Mesendoderm (in vitro differentiated cells): ENCODE measurements around the gene GLIS1.

ENCODE experiments used
- DNase-seq: peaks from one replicate; pipeline ENCODE4 v3.0.0; 2013
- H2AK5ac ChIP-seq: 2 replicates; pipeline ENCODE4 v1.6.1; 2013; ENCODE audit warnings: low read length, inconsistent platforms
- H2BK120ac ChIP-seq: 2 replicates; pipeline ENCODE4 v1.6.1; 2013; ENCODE audit warnings: low read depth, mild to moderate bottlenecking, low read length, moderate library complexity, mixed read lengths
- H2BK15ac ChIP-seq: replicated peaks from 2 replicates; pipeline ENCODE4 v1.6.1; 2013; ENCODE audit warnings: low read depth, mild to moderate bottlenecking, moderate library complexity
- H2BK5ac ChIP-seq: 2 replicates; pipeline ENCODE4 v1.6.1; 2013; ENCODE audit warnings: low read length, inconsistent platforms
- H3K18ac ChIP-seq: 2 replicates; pipeline ENCODE4 v1.6.1; 2013; ENCODE audit warnings: mild to moderate bottlenecking, low read length, mixed read lengths
- H3K23ac ChIP-seq: one replicate; pipeline ENCODE4 v1.6.1; 2013; ENCODE audit warnings: low read length
- H3K27ac ChIP-seq: 2 replicates; pipeline ENCODE4 v1.5.1; 2013; ENCODE audit warnings: low read depth, mild to moderate bottlenecking, inconsistent platforms, low read length, moderate library complexity
- H3K27me3 ChIP-seq: 2 replicates; pipeline ENCODE4 v1.6.1; 2013; ENCODE audit warnings: low read length, control low read depth, mild to moderate bottlenecking, inconsistent platforms; ENCODE audit not compliant: insufficient read depth, poor library complexity
- H3K36me3 ChIP-seq: 2 replicates; pipeline ENCODE4 v1.6.1; 2013; ENCODE audit warnings: low read length, inconsistent platforms; ENCODE audit not compliant: control insufficient read depth, insufficient read depth
- H3K4ac ChIP-seq: one replicate; pipeline ENCODE4 v1.6.1; 2013; ENCODE audit warnings: low read depth, mild to moderate bottlenecking, low read length, moderate library complexity
- H3K4me1 ChIP-seq: 2 replicates; pipeline ENCODE4 v1.6.1; 2013; ENCODE audit warnings: low read depth, low read length, inconsistent platforms; ENCODE audit not compliant: control insufficient read depth
- H3K4me2 ChIP-seq: 2 replicates; pipeline ENCODE4 v1.6.1; 2013; ENCODE audit warnings: low read length
- H3K4me3 ChIP-seq: 2 replicates; pipeline ENCODE4 v1.5.1; 2013; ENCODE audit warnings: mild to moderate bottlenecking, low read length
- H3K56ac ChIP-seq: one replicate; pipeline ENCODE4 v1.6.1; 2013; ENCODE audit warnings: low read length
- H3K79me1 ChIP-seq: 2 replicates; pipeline ENCODE4 v1.6.1; 2013; ENCODE audit warnings: low read length, inconsistent platforms
- H3K79me2 ChIP-seq: 2 replicates; pipeline ENCODE4 v1.6.1; 2013; ENCODE audit warnings: mild to moderate bottlenecking, low read length; ENCODE audit not compliant: control insufficient read depth, insufficient read depth
- H3K9ac ChIP-seq: 2 replicates; pipeline ENCODE4 v1.6.1; 2013; ENCODE audit warnings: low read length, inconsistent platforms
- H4K5ac ChIP-seq: one replicate; pipeline ENCODE4 v1.6.1; 2013; ENCODE audit warnings: low read length
- H4K8ac ChIP-seq: one replicate; pipeline ENCODE4 v1.6.1; 2013; ENCODE audit warnings: low read depth, mild to moderate bottlenecking, control low read depth, low read length, moderate library complexity
- WGBS: extraction: QIAGEN DNeasy Blood & Tissue Kit; methylation state at CpG from one replicate; pipeline ENCODE4 v1.1.7; 2013; ENCODE audit warnings: low lambda C conversion rate, missing lambda C conversion rate; ENCODE audit not compliant: insufficient coverage; ENCODE audit errors: extremely low coverage; 5-methylcytosine and 5-hydroxymethylcytosine counted together

Gene GLIS1

GRCh38 chr1:53681977-53682685, 56.8 kb downstream of the GLIS1 start:
- peak; percentile 90 for DNase-seq
- no peaks in the 10 kb centered on the region for H3K27me3 ChIP-seq
- no peak overlapping the region for H3K23ac ChIP-seq
- no peak overlapping the region for H3K4ac ChIP-seq
- no peak overlapping the region for H3K56ac ChIP-seq
- H2BK120ac ChIP-seq, result no peak overlapping the region
- no peaks in the 10 kb centered on the region for H3K36me3 ChIP-seq
- no CpG with 5 or more reads among the region's 15 CpGs for WGBS
- H3K79me2 ChIP-seq, result no peaks in the 10 kb centered on the region
- no peak overlapping the region for H2AK5ac ChIP-seq
- no peak overlapping the region for H3K4me3 ChIP-seq
- H3K27ac ChIP-seq, result no peak overlapping the region
- no peak overlapping the region for H2BK5ac ChIP-seq
- no peak overlapping the region for H3K4me2 ChIP-seq
- H4K8ac ChIP-seq, result no peak overlapping the region
- peaks cover 22% of the 10 kb centered on the region for H3K4me1 ChIP-seq
- no peak overlapping the region for H3K9ac ChIP-seq
- no peak overlapping the region for H3K18ac ChIP-seq
- no peak overlapping the region for H2BK15ac ChIP-seq
- no peak overlapping the region for H4K5ac ChIP-seq
- peaks cover 5% of the 10 kb centered on the region for H3K79me1 ChIP-seq

GRCh38 chr1:53681351-53681976, 57.5 kb downstream of the GLIS1 start:
- H4K8ac ChIP-seq, result no peak overlapping the region
- WGBS, result no CpG with 5 or more reads among the region's 6 CpGs
- H3K27me3 ChIP-seq, result no peaks in the 10 kb centered on the region
- H3K23ac ChIP-seq, result no peak overlapping the region
- peaks cover 16% of the 10 kb centered on the region for H3K4me1 ChIP-seq
- H3K4ac ChIP-seq, result no peak overlapping the region
- H3K4me3 ChIP-seq, result no peak overlapping the region
- no peak overlapping the region for H4K5ac ChIP-seq
- no peaks in the 10 kb centered on the region for H3K79me2 ChIP-seq
- no peak overlapping the region for H3K27ac ChIP-seq
- no peak overlapping the region for H2BK120ac ChIP-seq
- no peak overlapping the region for H3K18ac ChIP-seq
- H3K4me2 ChIP-seq, result no peak overlapping the region
- peaks cover 5% of the 10 kb centered on the region for H3K79me1 ChIP-seq
- no peak overlapping the region for H3K9ac ChIP-seq
- no peak overlapping the region for H2BK15ac ChIP-seq
- H3K56ac ChIP-seq, result no peak overlapping the region
- no peaks in the 10 kb centered on the region for H3K36me3 ChIP-seq
- H2BK5ac ChIP-seq, result no peak overlapping the region
- no peak overlapping the region for H2AK5ac ChIP-seq
- no peak for DNase-seq

GRCh38 chr1:53680868-53681267, 58.1 kb downstream of the GLIS1 start:
- H2BK5ac ChIP-seq, result no peak overlapping the region
- no CpG with 5 or more reads among the region's 8 CpGs for WGBS
- H3K4me3 ChIP-seq, result no peak overlapping the region
- H3K56ac ChIP-seq, result no peak overlapping the region
- H2BK15ac ChIP-seq, result no peak overlapping the region
- no peak overlapping the region for H3K4ac ChIP-seq
- no peaks in the 10 kb centered on the region for H3K27me3 ChIP-seq
- H4K8ac ChIP-seq, result no peak overlapping the region
- H2AK5ac ChIP-seq, result no peak overlapping the region
- H3K36me3 ChIP-seq, result no peaks in the 10 kb centered on the region
- no peak overlapping the region for H3K23ac ChIP-seq
- no peak overlapping the region for H2BK120ac ChIP-seq
- H4K5ac ChIP-seq, result no peak overlapping the region
- peaks cover 5% of the 10 kb centered on the region for H3K79me1 ChIP-seq
- peaks cover 10% of the 10 kb centered on the region for H3K4me1 ChIP-seq
- H3K18ac ChIP-seq, result no peak overlapping the region
- no peak overlapping the region for H3K27ac ChIP-seq
- H3K4me2 ChIP-seq, result no peak overlapping the region
- no peak for DNase-seq
- no peaks in the 10 kb centered on the region for H3K79me2 ChIP-seq
- H3K9ac ChIP-seq, result no peak overlapping the region

- no peak overlapping the region for H3K9ac ChIP-seq
- no peak overlapping the region for H3K27ac ChIP-seq
- H3K4me2 ChIP-seq, result no peak overlapping the region
- no peak overlapping the region for H2BK120ac ChIP-seq
- no CpG with 5 or more reads among the region's 15 CpGs for WGBS
- no peaks in the 10 kb centered on the region for H3K4me1 ChIP-seq
- no peak overlapping the region for H3K18ac ChIP-seq
- no peak overlapping the region for H3K23ac ChIP-seq
- no peak overlapping the region for H4K8ac ChIP-seq
- H3K27me3 ChIP-seq, result no peaks in the 10 kb centered on the region
- no peaks in the 10 kb centered on the region for H3K36me3 ChIP-seq
- H2BK5ac ChIP-seq, result no peak overlapping the region
- no peak overlapping the region for H3K4ac ChIP-seq
- no peak overlapping the region for H4K5ac ChIP-seq
- H3K79me2 ChIP-seq, result no peaks in the 10 kb centered on the region
- no peak overlapping the region for H2AK5ac ChIP-seq
- no peak overlapping the region for H3K4me3 ChIP-seq
- no peak for DNase-seq
- H3K79me1 ChIP-seq, result peaks cover 5% of the 10 kb centered on the region
- no peak overlapping the region for H3K56ac ChIP-seq
- H2BK15ac ChIP-seq, result no peak overlapping the region
Observed at GRCh38 chr1:53678938-53679825, 59.8 kb downstream of the GLIS1 start.

GRCh38 chr1:53678507-53678906, 60.5 kb downstream of the GLIS1 start:
- WGBS, result no CpG with 5 or more reads among the region's 4 CpGs
- Histone ChIP-seq H3K18ac (no peak overlapping the region), H2BK5ac (no peak overlapping the region)

More at GRCh38 chr1:53678507-53678906, 60.5 kb downstream of the GLIS1 start:
- no peaks in the 10 kb centered on the region for H3K27me3 ChIP-seq
- DNase-seq, result no peak
- no peaks in the 10 kb centered on the region for H3K79me2 ChIP-seq
- no peak overlapping the region for H3K27ac ChIP-seq
- no peak overlapping the region for H2BK15ac ChIP-seq
- no peak overlapping the region for H3K9ac ChIP-seq
- no peaks in the 10 kb centered on the region for H3K36me3 ChIP-seq
- H4K8ac ChIP-seq, result no peak overlapping the region
- H3K79me1 ChIP-seq, result peaks cover 3% of the 10 kb centered on the region
- no peak overlapping the region for H4K5ac ChIP-seq
- no peak overlapping the region for H3K56ac ChIP-seq
- no peak overlapping the region for H3K4me2 ChIP-seq
- no peak overlapping the region for H3K4me3 ChIP-seq
- H3K23ac ChIP-seq, result no peak overlapping the region
- H3K4me1 ChIP-seq, result no peaks in the 10 kb centered on the region
- no peak overlapping the region for H3K4ac ChIP-seq
- no peak overlapping the region for H2AK5ac ChIP-seq
- H2BK120ac ChIP-seq, result no peak overlapping the region
